GM13976 (cell line): ENCODE measurements around the gene TACR2.

Experiments
- DNase-seq: peaks from one replicate; pipeline ENCODE4 v3.0.0; 2012; ENCODE audit warnings: low spot score
- CTCF ChIP-seq: IDR thresholded peaks from 2 replicates; pipeline ENCODE4 v1.5.1; 2012; ENCODE audit warnings: borderline replicate concordance, mild to moderate bottlenecking; ENCODE audit not compliant: insufficient read depth; ENCODE audit errors: extremely low read depth, missing control alignments, control extremely low read depth
- in situ Hi-C: fragments of 300-500 bp; cut with MboI; formaldehyde crosslinking; loops from one replicate; pipeline ENCODE4 v1.12.0; 2022; ENCODE audit warnings: low sequenced_read_pairs, mixed read lengths, inconsistent platforms; ENCODE audit not compliant: unreplicated experiment

The TACR2 gene

GRCh38 chr10:69388488-69388887 is 28.2 kb downstream of the TACR2 start:
- no peak for TF ChIP-seq CTCF
- in situ Hi-C loops, result loop anchor here (5.0 kb wide), 1 partner anchor 151 kb away; no protein-coding TSS in a partner anchor
- DNase-seq, result no peak

GRCh38 chr10:69387500-69387899 is 29.2 kb downstream of the TACR2 start:
- no peak for DNase-seq
- in situ Hi-C loops, result loop anchor here (5.0 kb wide), 1 partner anchor 150 kb away; no protein-coding TSS in a partner anchor
- no peak for TF ChIP-seq CTCF

- no peak for DNase-seq
- no peak for TF ChIP-seq CTCF
- in situ Hi-C loops, result loop anchor here (5.0 kb wide), 1 partner anchor 148 kb away; no protein-coding TSS in a partner anchor
Measured at GRCh38 chr10:69385454-69386350, 31.0 kb downstream of the TACR2 start.

- in situ Hi-C loops, result no loop called here
- no peak for TF ChIP-seq CTCF
- DNase-seq, result no peak
Measured at GRCh38 chr10:69384320-69384719, 32.4 kb downstream of the TACR2 start.

- in situ Hi-C loops, result no loop called here
- DNase-seq, result no peak
- TF ChIP-seq CTCF, result no peak
Measured at GRCh38 chr10:69383558-69383957, 33.2 kb downstream of the TACR2 start.

GRCh38 chr10:69382382-69383117 is 34.2 kb downstream of the TACR2 start:
- no peak for TF ChIP-seq CTCF
- in situ Hi-C loops, result no loop called here
- DNase-seq, result no peak
